A673 (cell line): Measurements from ENCODE around the gene CRISPLD2. TPM values are rescaled to one million over a fixed set of nuclear protein-coding genes. Genes with fewer than 3 reads are reported as not detected.

Experiments used
- BruUV-seq: library from RNA; stranded (reverse); fragments of 400-500 nt; replicated peaks from 2 replicates; lab custom pipeline; 2021; lab: Mats Ljungman, UMichigan
- CTCF ChIA-PET: fragments of 300-600 bp; sonication (Branson Sonifier 250); formaldehyde crosslinking; loops from one replicate; lab custom pipeline; 2022; ENCODE audit warnings: antibody characterized with exemption; lab: Charles Lee
- POLR2A ChIA-PET: fragments of 300-600 bp; sonication (Branson Sonifier 250); formaldehyde crosslinking; loops from one replicate; lab custom pipeline; 2022; ENCODE audit warnings: antibody characterized with exemption; ENCODE audit not compliant: low non-redundant PET; lab: Charles Lee
- DNase-seq: peaks from one replicate; pipeline ENCODE4 v3.0.0-alpha.2; 2015; ENCODE audit warnings: low spot score
- H3K27ac ChIP-seq: fragments of 200-600 bp; sonication (generic); 2 replicates; pipeline ENCODE4 v1.5.1; 2016; ENCODE audit warnings: mixed run types, low read depth, mild to moderate bottlenecking, mixed read lengths, antibody characterized with exemption, low read length; ENCODE audit not compliant: poor library complexity, severe bottlenecking
- H3K27me3 ChIP-seq: fragments of 200-600 bp; sonication (generic); replicated peaks from 2 replicates; pipeline ENCODE4 v1.6.1; 2017; ENCODE audit warnings: mixed run types, low read depth, mild to moderate bottlenecking, mixed read lengths, antibody characterized with exemption, low read length; ENCODE audit not compliant: insufficient read depth, poor library complexity
- H3K36me3 ChIP-seq: fragments of 200-600 bp; sonication (generic); 2 replicates; pipeline ENCODE4 v1.6.1; 2016; ENCODE audit warnings: mixed run types, mild to moderate bottlenecking, mixed read lengths, antibody characterized with exemption, low read length; ENCODE audit not compliant: insufficient read depth, poor library complexity, severe bottlenecking
- H3K4me1 ChIP-seq: fragments of 200-600 bp; sonication (generic); 2 replicates; pipeline ENCODE4 v1.6.1; 2017; ENCODE audit warnings: mixed run types, mild to moderate bottlenecking, mixed read lengths, antibody characterized with exemption, low read length; ENCODE audit not compliant: insufficient read depth, poor library complexity, severe bottlenecking
- H3K4me3 ChIP-seq: fragments of 200-600 bp; sonication (generic); 2 replicates; pipeline ENCODE4 v1.5.1; 2016; ENCODE audit warnings: low read depth, mixed run types, mild to moderate bottlenecking, mixed read lengths, low read length; ENCODE audit not compliant: poor library complexity, severe bottlenecking
- H3K9me3 ChIP-seq: fragments of 200-600 bp; sonication (generic); 2 replicates; pipeline ENCODE4 v1.6.1; 2016; ENCODE audit warnings: mixed run types, low read depth, mild to moderate bottlenecking, mixed read lengths, antibody characterized with exemption, low read length; ENCODE audit not compliant: poor library complexity, severe bottlenecking
- EZH2 ChIP-seq: fragments of 200-600 bp; sonication (generic); IDR thresholded peaks from 2 replicates; pipeline ENCODE4 v1.6.1; 2017; ENCODE audit warnings: borderline replicate concordance, low read depth, mild to moderate bottlenecking, mixed read lengths, antibody characterized with exemption, low read length; ENCODE audit not compliant: poor library complexity, severe bottlenecking
- intact Hi-C: fragments of 100-400 bp; cut with micrococcal nuclease; formaldehyde crosslinking; loops from one replicate; pipeline ENCODE4 v1.10.0; 2022; ENCODE audit not compliant: unreplicated experiment
- total RNA-seq: library from RNA; stranded (reverse); gene quantifications from 2 replicates; pipeline ENCODE4 v1.2.3, GENCODE V29; 2021
- TF ChIP-seq, protein P1 (sequence below): fragments of 300-800, 200-600 bp; sonication (generic); conservative IDR thresholded peaks from 2 replicates; pipeline ENCODE4 v1.5.1; 2017; ENCODE audit warnings: low read depth, mild to moderate bottlenecking, antibody characterized with exemption, low read length, moderate library complexity, mixed read lengths

The CRISPLD2 gene
- total RNA-seq, 1 experiment from 2014 or later = 0.32 TPM

DNA sequence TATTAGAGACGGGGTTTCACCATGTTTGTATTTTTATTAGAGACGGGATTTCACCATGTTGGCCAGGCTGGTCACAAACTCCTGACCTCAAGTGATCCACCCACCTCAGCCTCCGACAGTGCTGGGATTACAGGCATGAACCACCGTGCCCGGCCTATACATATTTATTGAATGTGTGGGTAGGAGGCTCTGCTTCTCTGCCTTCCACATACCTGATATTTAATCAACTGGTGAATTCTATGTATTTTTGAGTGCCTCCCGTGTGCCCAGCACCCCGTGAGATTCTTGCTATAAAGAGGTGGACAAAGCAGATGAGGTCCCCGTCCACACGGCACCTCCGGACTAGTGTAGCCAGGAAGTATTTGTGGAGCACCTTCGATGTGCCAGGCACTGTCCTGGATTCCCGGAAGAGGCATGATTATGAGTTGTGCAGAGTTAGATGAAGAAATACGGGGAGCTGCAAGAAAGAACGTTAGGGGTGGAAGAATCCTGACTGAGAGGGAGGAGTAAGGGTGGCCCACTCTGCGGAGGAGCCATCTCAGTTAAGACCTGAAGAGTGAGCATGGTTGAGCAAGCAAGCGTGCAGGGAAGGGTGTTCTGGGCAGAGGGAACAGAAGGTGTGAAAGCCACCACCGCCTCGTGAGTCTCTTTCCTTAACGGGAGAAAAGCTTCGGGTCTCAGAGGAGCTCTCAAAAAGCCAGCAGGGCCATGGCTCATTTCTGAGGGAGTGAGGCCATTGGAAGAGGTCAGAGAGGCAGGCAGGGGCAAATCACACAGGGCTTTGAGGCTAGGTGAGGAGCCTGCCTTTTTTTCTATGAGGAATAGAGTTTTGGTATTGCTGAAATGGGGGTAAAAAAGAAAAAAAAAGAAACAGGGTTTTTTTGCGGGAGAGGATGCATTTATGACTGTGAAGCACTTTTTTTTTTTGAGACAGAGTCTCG, 21.2 kb downstream of the CRISPLD2 start:
- intact Hi-C loops = no loop called here
- no peak for DNase-seq
- Histone ChIP-seq H3K9me3 (no peaks in the 10 kb centered on the region), H3K4me1 (no peaks in the 10 kb centered on the region), H3K27me3 (no peaks in the 10 kb centered on the region), H3K36me3 (no peaks in the 10 kb centered on the region), H3K4me3 (no peak overlapping the region), H3K27ac (no peak overlapping the region)
- CTCF ChIA-PET = no interaction called here
- TF ChIP-seq, protein P1, sequence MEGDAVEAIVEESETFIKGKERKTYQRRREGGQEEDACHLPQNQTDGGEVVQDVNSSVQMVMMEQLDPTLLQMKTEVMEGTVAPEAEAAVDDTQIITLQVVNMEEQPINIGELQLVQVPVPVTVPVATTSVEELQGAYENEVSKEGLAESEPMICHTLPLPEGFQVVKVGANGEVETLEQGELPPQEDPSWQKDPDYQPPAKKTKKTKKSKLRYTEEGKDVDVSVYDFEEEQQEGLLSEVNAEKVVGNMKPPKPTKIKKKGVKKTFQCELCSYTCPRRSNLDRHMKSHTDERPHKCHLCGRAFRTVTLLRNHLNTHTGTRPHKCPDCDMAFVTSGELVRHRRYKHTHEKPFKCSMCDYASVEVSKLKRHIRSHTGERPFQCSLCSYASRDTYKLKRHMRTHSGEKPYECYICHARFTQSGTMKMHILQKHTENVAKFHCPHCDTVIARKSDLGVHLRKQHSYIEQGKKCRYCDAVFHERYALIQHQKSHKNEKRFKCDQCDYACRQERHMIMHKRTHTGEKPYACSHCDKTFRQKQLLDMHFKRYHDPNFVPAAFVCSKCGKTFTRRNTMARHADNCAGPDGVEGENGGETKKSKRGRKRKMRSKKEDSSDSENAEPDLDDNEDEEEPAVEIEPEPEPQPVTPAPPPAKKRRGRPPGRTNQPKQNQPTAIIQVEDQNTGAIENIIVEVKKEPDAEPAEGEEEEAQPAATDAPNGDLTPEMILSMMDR = no peak
- TF ChIP-seq EZH2 = no peak
- POLR2A ChIA-PET = no interaction called here
- no TSS peak for BruUV-seq

- DNase-seq = no peak
- Histone ChIP-seq H3K27me3 (no peaks in the 10 kb centered on the region), H3K4me3 (no peak overlapping the region), H3K9me3 (no peaks in the 10 kb centered on the region), H3K27ac (no peak overlapping the region), H3K4me1 (no peaks in the 10 kb centered on the region), H3K36me3 (no peaks in the 10 kb centered on the region)
- BruUV-seq = no TSS peak
- TF ChIP-seq, protein P1 = no peak
- TF ChIP-seq EZH2 = no peak
- intact Hi-C loops = no loop called here
- POLR2A ChIA-PET = no interaction called here
- CTCF ChIA-PET = no interaction called here
These were observed 22.1 kb downstream of the CRISPLD2 start for GRCh38 chr16:84841787-84842300.

DNA sequence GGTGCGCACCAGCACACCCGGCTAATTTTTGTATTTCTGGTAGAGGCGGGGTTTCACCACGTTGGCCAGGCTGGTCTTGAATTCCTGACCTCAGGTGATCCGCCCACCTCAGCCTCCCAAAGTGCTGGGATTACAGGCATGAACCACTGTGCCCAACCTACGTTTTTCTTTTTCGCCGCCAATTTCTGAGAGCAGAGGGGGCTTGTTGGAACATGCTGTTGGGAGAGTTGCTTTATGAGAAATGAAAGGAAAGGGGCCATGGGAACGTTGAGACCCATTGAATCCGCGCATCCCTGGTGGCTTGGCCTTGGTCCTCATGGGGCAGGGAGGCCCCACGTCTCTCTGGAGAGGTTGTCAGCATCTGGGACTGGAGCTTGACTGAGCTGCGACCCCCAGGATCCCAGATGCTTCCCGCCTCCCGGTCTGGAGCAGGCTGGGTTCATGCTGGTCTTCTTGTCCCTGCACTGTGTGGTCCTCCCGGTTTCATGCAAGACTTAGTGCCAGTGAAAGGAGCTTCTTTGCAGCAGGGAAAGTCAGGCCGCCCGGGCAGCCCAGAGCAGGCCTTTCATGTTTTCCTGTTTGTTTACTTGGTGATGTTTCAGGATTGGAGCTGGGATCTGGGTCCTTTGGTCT, 22.8 kb downstream of the CRISPLD2 start:
- no TSS peak for BruUV-seq
- no peak for TF ChIP-seq EZH2
- TF ChIP-seq, protein P1 = no peak
- ChIA-PET POLR2A (no interaction called here), CTCF (no interaction called here)
- no peaks in the 10 kb centered on the region for H3K9me3 ChIP-seq
- H3K27ac ChIP-seq = no peak overlapping the region
- no peak for DNase-seq
- H3K4me1 ChIP-seq = no peaks in the 10 kb centered on the region
- no peaks in the 10 kb centered on the region for H3K27me3 ChIP-seq
- intact Hi-C loops = no loop called here
- H3K36me3 ChIP-seq = no peaks in the 10 kb centered on the region
- no peak overlapping the region for H3K4me3 ChIP-seq
